HG03558 (cell line): ENCODE measurements around the gene MRPL9.
"Not testable (repeated sequence)": the region's sequence is repeated elsewhere in the genome, so short reads cannot be mapped to it uniquely, and the experiment has no call there.

Experiments
- ATAC-seq: cut with Tn5 transposase; IDR thresholded peaks from one replicate; pipeline ENCODE4 v1.9.1; 2021; ENCODE audit warnings: moderate number of reproducible peaks; ENCODE audit not compliant: unreplicated experiment; ENCODE audit errors: extremely low read depth

Gene MRPL9

DNA sequence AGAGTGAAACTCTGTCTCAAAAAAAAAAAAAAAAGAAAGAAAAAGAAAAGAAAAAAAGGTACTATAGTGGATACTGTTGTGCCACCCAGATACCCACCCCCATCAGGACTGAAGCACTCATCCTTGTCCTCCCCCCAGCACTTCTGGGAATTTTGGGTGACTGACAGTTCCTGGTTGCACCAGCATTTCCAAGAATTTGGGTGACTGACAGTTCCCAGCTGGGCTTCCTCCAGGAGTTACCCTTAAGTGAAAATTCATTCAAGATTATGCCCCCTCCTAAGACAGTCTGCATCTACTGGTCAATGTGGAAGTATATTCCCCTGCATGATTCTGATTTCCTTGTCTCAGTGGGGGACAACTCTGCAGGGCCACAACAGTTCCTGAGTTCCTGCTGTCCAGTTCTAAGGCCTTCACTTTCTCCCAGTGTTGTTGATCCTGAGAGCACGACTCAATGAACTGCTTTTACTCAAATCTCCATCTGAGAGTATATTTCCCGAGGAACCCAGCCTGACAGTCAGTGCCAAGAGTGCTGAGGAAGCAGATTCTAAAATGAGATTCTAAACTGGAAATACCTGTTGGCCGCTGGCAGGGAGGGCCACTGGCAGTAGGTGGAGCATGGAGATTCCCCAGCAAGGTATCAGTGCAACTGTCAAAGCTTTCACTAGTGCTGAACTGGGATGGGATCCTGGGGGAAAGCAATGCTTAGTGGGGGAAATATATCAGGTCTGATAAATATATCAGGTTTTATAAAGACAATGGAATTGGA lies 23.5 kb downstream of the MRPL9 start:
- no peak for ATAC-seq

DNA sequence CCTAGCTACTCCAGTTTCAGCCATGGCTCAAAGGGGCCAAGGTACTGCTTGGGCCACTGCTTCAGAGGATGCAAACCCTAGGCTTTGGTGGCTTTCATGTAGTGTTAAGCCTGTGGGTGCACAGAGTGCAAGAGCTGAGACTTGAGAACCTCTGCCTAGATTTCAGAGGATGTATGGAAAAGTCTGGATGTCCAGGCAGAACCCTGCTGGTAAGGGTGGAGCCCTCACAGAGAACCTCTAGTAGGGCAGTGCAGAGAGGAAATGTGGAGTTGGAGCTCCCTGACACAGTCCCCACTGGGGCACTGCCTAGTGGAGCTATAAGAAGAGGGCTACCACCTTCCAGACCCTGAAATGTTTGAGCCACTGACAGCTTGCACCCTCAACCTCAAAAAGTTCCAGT lies 25.8 kb downstream of the MRPL9 start:
- no peak for ATAC-seq

DNA sequence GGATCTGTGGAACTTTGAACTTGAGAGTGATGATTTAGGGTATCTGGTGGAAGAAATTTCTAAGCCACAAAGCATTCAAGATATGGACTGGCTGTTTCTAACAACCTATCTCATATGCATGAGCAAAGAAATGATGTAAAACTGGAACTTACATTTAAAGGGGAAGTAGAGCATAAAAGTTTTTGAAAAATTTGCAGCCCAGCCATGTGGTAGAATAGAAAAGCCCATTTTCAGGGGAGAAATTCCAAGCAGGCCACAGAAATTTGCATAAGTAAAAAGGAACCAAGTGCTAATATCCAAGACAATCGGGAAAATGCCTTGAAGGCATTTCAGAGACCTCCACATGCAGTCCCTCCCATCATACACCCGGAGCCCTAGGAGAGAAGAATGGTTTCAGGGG lies 26.3 kb downstream of the MRPL9 start:
- ATAC-seq: no peak

DNA sequence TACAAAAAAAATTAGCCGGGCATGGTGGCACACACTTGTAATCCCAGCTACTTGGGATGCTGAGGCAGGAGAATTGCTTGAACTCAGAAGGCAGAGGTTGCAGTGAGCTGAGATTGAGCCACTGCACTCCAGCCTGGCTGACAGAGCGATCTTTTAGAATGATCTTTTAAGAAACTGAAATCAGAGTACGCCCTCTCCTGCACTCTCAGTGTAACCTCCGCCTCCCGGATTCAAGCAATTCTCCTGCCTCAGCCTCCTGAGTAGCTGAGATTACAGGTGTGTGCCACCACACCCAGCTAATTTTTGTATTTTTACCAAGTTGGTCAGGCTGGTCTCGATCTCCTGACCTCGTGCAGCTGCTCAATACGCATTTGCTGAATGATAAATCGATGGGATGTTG lies 29.3 kb downstream of the MRPL9 start:
- ATAC-seq: not testable (repeated sequence)

DNA sequence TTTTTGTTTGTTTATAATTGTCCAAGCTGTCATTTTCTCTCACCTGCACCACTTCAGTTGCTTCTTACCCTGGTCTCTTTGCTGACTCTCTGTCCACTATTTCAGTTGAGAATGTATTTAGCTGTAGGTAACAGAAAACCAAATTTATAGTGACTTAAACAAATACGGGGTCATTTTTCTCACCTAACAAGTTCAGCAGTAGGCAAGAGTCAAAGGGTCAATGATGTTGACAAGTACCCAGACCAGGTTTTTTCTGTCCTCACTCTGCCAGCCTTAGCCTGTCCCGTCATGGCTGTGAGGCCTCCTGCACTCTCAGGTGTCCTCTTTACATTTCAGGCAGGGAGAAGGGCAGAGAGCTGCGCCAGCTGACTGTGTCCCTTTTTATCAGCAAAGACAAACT lies 30.2 kb downstream of the MRPL9 start:
- ATAC-seq: no peak

DNA sequence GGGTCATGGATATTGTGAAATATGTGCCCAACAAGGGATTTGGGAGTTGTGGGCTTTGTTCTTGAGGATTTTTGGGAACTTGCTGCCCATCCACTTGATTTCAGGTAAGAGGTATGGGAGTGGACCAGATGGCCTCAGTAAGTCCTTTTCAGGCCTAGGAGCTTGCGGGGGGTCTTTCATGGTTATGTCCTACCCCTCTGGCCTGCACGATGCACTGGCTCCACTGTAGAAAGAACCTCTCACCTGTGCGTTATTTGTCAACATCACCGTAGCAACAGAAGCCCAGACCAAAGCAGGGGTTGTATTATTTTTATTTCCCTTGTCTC lies 33.4 kb downstream of the MRPL9 start:
- ATAC-seq: no peak

DNA sequence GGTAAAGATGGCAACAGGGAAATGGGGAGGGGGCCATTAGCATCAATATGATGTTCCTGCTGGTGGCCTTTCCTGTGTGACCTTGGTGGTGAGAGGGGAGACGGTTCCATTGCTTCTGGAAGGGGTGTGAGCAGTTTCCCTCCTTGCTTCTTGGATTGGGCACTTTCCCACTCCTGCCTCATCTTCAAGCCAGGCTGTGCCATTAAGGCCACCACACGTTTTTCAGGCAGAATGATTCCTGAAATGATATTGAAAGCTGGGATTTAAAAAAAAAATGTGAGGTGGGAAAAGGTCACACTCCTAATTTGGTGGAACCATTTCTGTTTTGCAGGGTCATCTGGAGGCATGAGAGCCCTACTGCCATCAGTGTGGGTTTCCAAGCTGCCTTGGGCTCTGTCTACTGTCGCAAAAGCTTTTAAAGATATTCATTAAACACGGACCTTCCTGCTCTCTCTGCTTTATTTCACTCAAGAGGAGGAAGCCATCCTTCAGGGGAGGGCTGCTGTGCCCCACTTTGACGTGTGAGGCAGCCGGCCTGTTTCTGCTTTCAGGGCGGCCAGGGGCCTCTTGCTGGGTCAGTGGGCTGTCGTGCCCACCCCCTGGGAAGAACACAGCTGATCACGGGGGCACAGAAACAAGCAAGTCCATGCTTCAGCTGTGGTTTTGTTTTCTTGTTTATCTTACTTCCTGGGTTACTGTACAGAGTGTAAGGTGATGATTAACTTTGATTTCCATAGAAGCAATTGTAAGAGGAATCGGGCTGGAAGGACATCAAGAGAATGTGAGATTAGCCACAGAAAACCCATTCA lies 33.9 kb downstream of the MRPL9 start:
- ATAC-seq: no peak

DNA sequence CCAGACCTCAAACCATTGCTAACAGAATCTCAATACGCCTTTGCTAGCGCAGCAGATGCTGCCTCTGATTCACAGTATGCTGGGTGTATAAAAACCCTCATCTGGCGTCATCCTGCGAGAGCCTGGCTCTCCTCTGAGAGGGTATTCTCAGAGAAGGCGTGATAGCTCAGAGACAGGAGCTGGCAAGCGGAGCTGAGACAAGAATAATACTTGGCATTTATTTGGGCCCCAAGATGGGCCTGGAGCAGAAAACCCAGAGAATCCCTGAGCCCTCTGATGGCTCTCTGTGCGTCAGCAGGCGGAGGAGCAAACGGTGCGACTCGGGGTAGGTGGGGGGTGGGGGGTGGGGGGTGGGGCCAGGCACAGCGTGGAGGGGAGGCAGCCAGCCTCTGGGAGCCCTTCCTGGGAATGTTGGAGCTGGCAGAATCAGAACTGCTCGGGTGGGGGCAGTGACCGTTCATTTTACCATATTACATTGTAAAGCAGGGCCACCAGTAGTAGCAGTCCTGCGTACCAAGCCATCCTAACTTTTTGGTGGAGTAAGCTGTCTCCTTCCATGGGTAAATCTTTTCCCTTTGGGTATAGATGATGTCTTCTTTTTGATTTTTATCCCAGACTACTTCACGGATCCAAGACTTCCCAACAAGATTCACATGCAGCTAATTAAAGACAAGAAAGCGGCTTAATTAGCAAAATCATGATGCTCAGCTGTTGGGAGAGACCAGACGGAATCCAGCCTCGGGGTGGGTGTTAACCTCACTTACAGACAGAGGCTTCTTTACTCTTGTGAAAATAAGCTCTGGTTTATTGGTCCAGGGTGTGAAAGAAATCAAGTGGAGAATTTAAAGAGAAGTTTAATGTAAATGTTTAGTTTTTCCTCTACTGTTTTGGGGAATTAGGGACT lies 34.9 kb downstream of the MRPL9 start:
- no peak for ATAC-seq

DNA sequence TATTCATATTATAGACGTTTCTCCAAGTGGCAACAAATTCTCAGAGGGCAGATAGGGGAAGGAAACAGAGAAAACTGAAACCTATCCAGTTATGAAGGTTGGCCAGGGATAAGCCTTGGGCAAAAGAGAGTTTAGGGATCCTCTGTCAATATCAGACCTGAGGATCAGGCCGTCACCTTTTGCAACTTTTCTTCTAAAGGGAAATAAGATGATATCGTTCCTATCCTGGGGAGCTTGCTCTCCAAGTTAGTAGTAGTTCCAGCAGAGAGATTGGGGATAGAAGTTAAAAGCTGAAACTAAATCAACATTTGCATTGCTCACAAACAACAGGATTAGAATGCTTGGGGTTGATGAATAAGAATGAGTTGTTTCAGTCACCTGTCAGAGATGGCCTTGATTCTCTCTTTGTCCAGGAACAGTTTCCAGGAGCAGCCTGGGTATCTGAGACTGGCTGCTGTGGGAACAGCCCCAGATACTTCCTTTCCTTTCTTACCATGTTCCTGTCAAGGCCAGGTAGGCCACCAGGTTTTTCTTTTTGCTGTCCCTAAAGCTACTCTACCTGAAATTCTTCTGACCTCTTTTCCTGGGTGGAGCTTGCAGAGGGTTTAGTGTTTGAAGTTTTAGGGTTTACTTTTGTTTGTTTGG lies 39.4 kb downstream of the MRPL9 start:
- ATAC-seq: no peak

DNA sequence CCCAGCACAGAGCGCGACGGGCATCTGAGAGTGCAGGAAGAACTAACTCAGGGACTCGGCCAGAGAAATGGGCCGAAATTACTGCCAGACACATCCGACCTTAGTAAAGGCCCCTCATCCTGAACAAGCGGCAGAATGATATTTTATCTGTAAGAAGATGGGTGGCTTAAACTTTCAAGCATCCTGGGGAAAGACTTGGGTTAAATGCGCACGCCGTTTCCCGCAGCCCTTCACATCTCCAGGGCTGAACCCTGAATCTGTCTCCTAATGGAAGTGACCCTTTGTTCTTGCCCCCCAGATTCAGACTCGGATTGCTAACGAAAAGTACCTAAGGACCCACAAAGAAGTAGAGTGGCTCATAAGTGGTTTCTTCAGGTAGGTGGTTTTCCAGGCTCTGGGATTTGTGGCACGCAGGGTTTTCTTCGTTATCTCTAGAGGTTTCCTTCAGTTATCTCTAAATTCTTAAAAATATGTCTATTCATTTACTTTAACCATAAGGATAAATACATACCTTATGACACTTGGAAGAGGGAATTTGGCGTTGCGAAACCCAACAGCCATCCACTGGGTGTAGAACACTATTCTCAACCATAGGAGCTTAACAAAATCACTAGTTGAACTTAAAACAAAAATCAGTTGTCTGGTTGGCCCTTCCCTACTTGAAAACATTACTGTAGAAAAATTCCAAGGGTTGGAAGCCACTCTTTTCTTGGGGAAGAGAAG lies 41.3 kb downstream of the MRPL9 start:
- ATAC-seq: no peak

DNA sequence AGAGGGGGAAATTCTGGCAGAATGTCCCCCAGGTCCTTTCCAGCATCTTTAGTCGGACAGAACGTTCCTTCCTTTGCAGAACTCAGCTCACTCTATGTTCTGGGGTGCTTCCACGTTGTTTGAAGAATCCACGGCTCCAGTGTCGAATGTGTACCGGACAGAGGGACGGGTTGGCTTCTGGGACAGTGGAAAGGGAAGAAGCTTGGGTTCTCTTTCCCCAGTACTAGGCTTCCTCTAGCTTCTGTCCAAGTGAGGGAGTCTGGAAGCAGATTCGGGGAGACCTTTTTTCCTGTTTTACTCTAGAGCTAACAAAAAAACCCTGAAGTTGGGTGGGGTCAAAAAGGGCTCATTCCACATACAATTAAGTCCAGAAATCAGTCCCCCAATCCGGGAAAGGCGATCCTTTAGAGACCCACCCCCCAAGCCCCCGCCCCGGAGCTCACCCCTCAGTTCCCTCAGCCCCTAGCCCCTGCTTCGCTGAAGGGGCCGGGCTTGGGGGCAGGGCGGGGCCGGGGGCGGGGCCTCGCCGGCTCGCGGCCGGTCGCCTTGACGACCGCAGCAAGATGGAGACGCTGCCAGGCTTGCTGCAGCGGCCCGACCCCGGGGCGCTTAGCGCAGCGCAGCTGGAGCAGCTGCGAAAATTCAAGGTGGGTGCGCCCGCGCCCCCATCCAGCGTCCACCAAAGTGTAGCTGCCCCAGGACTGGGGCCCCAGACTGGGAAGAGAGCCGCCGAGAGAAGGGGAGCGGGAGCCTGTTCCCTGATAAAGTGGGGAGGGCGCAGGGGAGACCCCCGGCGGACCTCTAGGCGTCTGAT lies 42.1 kb downstream of the MRPL9 start, which contains the start of gene RIIAD1:
Gene RIIAD1 (plus strand): TSS at position 549 of the 814 bp plus-strand sequence. CDS start 15 bp downstream, at position 564.
- ATAC-seq: no peak

DNA sequence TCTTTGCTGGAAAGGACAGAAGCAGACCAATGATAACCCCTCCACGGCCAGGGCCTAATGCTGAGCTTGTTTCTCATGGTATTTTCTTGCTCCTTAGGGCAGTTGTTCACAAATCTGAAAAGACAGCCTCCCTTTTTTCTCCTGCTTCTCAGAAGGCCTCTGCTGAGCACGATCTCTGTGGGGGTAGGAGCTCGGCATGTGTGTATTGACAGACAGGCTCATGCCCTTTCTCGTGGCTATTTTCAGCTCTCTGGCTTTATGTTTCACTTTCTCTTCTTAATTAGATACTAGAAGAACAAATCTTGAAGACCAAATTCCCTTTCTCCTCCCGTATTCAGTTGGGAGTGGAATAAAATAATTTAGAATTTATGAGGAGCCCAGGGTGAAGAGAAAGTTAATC lies 42.7 kb downstream of the MRPL9 start:
- ATAC-seq: no peak

DNA sequence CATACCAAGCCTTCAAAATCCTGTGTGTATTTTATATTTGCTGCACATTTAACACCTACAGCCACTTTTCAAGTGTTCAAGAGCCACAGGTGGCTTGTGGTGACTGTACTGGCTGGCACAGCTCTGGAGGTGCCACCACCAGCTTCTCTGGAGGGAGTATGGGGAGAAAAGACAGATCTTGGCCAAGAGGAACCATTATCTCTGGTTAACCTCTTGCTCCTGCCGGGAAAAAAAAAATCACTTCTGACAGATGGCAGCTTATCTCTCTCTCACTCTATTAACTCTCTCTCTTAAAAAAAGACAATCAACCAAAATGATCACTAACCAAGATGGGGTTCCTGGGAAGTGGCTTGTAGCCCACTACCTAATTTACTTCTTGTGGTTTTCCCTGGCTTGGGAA lies 43.2 kb downstream of the MRPL9 start:
- ATAC-seq: no peak

DNA sequence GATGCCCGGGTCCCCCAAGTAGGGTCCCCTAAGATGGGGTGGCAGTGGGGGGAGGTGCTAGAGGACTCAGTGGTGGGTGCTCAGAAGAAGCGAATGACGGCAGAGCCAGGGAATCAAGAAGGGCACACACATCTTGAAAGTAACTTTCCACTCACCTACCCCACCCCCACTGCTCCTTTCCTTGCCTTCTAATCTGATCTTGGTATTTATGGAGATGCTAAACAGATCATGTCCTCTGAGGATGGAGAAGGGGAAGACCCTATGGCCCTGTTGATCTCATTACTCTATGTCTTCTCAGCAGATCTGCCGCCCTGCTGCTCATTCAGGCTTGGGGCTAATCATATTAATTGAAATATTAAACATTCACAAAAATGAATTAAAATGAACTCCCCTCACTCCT lies 44.6 kb downstream of the MRPL9 start:
- ATAC-seq: no peak

DNA sequence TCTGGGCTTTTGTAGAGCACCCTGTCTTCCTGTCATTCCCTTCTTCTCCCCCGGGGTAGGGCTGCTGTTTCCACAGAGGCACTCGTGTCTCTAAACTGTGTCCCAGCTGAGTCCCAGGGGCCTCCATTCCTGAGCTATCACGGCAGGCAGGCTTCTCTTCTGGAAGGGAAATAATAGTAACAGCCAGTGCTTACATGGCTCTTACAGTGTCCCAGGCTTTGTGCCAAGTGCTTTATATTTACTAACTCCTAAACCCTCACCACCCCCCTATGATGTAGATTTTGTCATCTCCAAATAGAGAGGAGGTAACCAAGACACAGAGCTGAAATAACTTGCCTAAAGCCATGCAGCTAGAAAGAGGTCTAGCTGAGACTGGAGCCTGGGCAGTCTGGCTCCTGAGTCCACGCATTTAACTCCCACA lies 45.3 kb downstream of the MRPL9 start:
- ATAC-seq: no peak

DNA sequence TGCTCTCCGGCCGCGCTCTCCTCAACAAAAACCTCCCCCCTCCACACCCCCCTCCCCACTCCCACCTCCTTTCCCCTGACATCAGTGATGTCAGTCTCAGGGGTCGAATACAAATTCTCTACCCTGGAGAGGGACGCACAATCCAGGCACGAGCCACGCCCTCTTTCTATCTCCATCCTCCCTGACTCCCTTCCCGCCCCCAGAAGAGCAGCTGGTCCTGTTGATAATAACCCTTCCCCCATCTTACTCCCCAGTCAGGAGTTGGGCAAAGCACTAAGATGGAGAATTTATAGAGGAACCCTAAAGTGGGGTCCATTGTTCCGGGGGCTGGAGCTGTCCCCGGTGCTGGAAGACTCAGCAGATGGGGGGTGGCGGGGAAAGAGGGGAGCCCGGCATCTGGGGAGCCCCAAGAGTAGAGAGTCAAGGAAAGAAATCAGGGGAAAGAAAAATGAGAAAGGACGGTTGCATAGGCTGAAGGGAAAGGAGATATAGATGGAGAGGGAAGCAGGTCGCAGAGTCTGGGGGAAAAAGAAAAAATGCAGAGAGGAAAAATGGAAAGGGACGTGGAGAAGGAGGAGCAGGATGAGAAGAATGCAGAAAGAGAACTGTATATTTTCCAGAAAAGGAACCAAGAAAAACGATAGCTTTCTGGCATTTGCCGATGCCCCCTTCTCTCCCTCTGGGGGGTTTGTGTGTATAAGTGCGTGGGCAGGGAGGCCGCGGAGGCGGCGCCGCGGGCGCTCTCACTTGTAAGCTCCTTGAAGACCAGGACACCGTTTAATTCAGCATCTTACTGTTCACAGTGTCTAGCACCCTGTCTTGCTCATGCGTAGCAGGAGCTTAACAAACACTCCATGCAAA lies 46.3 kb downstream of the MRPL9 start, which contains the start of gene CELF3:
Gene CELF3 (minus strand): TSS at position 33 of the 861 bp plus-strand sequence. CDS start 783 bp downstream, outside the sequence.
- no peak for ATAC-seq

DNA sequence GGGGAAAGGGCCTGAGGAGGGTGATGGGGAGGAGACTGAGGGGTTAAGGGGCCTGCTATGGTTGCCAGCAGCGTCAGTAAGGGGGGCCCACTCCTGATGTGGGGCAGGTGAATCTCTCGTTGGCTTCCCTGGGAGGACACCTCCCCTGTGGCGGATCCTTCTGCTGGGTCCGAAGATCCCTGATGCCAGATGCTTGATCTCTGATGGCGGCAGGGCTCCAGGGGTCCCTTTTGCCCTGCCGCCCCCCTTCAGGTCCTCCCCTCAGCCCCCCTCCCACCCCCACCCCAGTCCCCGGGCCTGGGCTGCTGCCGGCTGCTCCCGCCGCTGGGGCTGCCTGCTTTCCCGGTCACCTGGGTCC lies 46.9 kb downstream of the MRPL9 start:
- no peak for ATAC-seq
